Keratinocyte (primary cell): ENCODE data around the gene PARP2. TPM values are rescaled to one million over a fixed set of nuclear protein-coding genes. Genes with fewer than 3 reads are reported as not detected.

Source experiments
- DNase-seq: peaks from one replicate; pipeline ENCODE4 v3.0.0-alpha.2; 2011; ENCODE audit warnings: low read depth, missing footprints, low spot score
- FAIRE-seq: peaks from 2 replicates; lab custom pipeline; 2011; peaks lifted over from hg19 to GRCh38; lab: Jason Lieb, UNC
- H2AFZ ChIP-seq: 2 replicates; pipeline ENCODE4 v1.6.0; 2012; ENCODE audit warnings: low read length, control low read depth, inconsistent platforms; ENCODE audit not compliant: control insufficient read depth
- H3K27ac ChIP-seq: 2 replicates; pipeline ENCODE4 v1.5.1; 2011; ENCODE audit warnings: low read length; ENCODE audit not compliant: control insufficient read depth, insufficient read depth
- H3K27me3 ChIP-seq: 3 replicates; pipeline ENCODE4 v1.6.0; 2011; ENCODE audit warnings: low read length; ENCODE audit not compliant: control insufficient read depth, insufficient read depth; ENCODE audit errors: extremely low read depth
- H3K36me3 ChIP-seq, 2 experiments: 2 replicates in 1 of 2; 3 replicates in 1 of 2; pipeline ENCODE4 v1.5.1; 2011; ENCODE audit warnings: low read length in 2 of 2, mild to moderate bottlenecking in 1 of 2; ENCODE audit not compliant: control insufficient read depth in 2 of 2, insufficient read depth in 2 of 2; ENCODE audit errors: extremely low read depth in 1 of 2
- H3K4me1 ChIP-seq: 3 replicates; pipeline ENCODE4 v1.5.1; 2011; ENCODE audit warnings: low read length; ENCODE audit not compliant: control insufficient read depth, insufficient read depth; ENCODE audit errors: extremely low read depth
- H3K4me2 ChIP-seq: 3 replicates; pipeline ENCODE4 v1.6.0; 2011; ENCODE audit warnings: low read depth, low read length; ENCODE audit not compliant: control insufficient read depth, insufficient read depth; ENCODE audit errors: extremely low read depth
- H3K4me3 ChIP-seq, 3 experiments: fragments of 200-600 bp in 1 of 3; sonication (generic) in 1 of 3; 2 replicates in 2 of 3; 3 replicates in 1 of 3; pipeline ENCODE4 v1.5.1; 2011 to 2016; ENCODE audit warnings: low read length in 3 of 3, mild to moderate bottlenecking in 3 of 3, control low read depth in 2 of 3, inconsistent platforms in 1 of 3, low read depth in 1 of 3, mixed read lengths in 1 of 3, mixed run types in 1 of 3, moderate library complexity in 1 of 3; ENCODE audit not compliant: control insufficient read depth in 2 of 3, insufficient read depth in 2 of 3; ENCODE audit errors: extremely low read depth in 1 of 3
- H3K79me2 ChIP-seq: 2 replicates; pipeline ENCODE4 v1.6.0; 2012; ENCODE audit warnings: low read length; ENCODE audit not compliant: control insufficient read depth, insufficient read depth
- H3K9ac ChIP-seq: 3 replicates; pipeline ENCODE4 v1.6.0; 2011; ENCODE audit warnings: low read length; ENCODE audit not compliant: control insufficient read depth, insufficient read depth; ENCODE audit errors: extremely low read depth
- H3K9me1 ChIP-seq: 3 replicates; pipeline ENCODE4 v1.6.0; 2011; ENCODE audit warnings: low read length; ENCODE audit not compliant: control insufficient read depth, insufficient read depth; ENCODE audit errors: extremely low read depth
- H3K9me3 ChIP-seq: 2 replicates; pipeline ENCODE4 v1.5.1; 2012; ENCODE audit warnings: low read depth, low read length; ENCODE audit not compliant: control insufficient read depth
- H4K20me1 ChIP-seq: 3 replicates; pipeline ENCODE4 v1.6.0; 2011; ENCODE audit warnings: low read length; ENCODE audit not compliant: control insufficient read depth, insufficient read depth; ENCODE audit errors: extremely low read depth
- EZH2 ChIP-seq: IDR thresholded peaks from one replicate; pipeline ENCODE4 v1.6.1; 2012; ENCODE audit warnings: inconsistent platforms, mild to moderate bottlenecking, low read length, moderate library complexity
- dilution Hi-C: fragments of 300-500 bp; cut with MboI; formaldehyde crosslinking; loops from one replicate; pipeline ENCODE4 v1.7.0; 2020; ENCODE audit warnings: low sequenced_read_pairs; ENCODE audit not compliant: extremely low pct_ligation_motif_present
- polyA plus RNA-seq, 5 experiments: library from polyadenylated mRNA; depleted of rRNA in 3 of 5; stranded (reverse) in 3 of 5; stranded (forward) in 1 of 5; unstranded in 1 of 5; fragments of >200 nt; gene quantifications; 1 replicate in 1 of 5; 2 replicates in 3 of 5; 3 replicates in 1 of 5; pipeline versions ENCODE4 v1.2.1 to v1.2.3, GENCODE V29; 2011 to 2012; ENCODE audit warnings: missing spikeins in 2 of 5, low read depth in 1 of 5, low replicate concordance in 1 of 5
- TF ChIP-seq, protein P1 (sequence below), 3 experiments: IDR thresholded peaks in 1 of 3; conservative IDR thresholded peaks in 1 of 3; optimal IDR thresholded peaks in 1 of 3; 2 replicates in 2 of 3; 3 replicates in 1 of 3; pipeline versions ENCODE3 to v1.5.1; 2011; ENCODE audit warnings: low read length in 3 of 3, mild to moderate bottlenecking in 3 of 3, moderate library complexity in 2 of 3, control low read depth in 1 of 3, inconsistent platforms in 1 of 3; ENCODE audit not compliant: insufficient read depth in 2 of 3; ENCODE audit errors: extremely low read depth in 1 of 3

Gene PARP2
- polyA plus RNA-seq, 1 donor (not counting 4 experiments of a cell fraction or from before 2014, with no cell fraction given), result 24.7 TPM

DNA sequence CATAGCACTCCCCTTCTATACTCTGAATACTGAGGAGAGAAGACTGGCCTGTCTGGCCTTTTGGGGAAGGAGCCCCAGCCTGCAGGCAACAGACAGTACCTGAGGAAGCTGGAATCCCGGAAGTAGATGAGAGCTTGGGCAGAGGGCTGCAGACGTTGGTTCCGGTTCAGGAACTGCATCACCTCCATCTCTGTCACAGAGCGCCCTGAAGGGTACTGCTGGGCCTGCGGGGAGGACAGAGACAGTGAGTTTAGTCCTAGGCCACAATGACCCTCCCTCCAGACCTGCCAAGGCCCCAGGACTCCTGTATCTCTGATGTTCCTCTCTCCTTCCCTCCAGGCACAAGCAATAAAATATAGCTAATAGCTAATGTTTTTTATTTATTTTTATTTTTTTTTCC lies 41.5 kb downstream of the PARP2 start:
- H3K9ac ChIP-seq, result no peak overlapping the region
- H4K20me1 ChIP-seq, result no peaks in the 10 kb centered on the region
- no peaks in the 10 kb centered on the region for H3K79me2 ChIP-seq
- FAIRE-seq (no peak), DNase-seq (no peak)
- no peaks in the 10 kb centered on the region for H3K27me3 ChIP-seq
- no peaks in the 10 kb centered on the region for H3K9me1 ChIP-seq
- H3K9me3 ChIP-seq, result no peaks in the 10 kb centered on the region
- H3K4me2 ChIP-seq, result no peak overlapping the region
- TF ChIP-seq, protein P1, sequence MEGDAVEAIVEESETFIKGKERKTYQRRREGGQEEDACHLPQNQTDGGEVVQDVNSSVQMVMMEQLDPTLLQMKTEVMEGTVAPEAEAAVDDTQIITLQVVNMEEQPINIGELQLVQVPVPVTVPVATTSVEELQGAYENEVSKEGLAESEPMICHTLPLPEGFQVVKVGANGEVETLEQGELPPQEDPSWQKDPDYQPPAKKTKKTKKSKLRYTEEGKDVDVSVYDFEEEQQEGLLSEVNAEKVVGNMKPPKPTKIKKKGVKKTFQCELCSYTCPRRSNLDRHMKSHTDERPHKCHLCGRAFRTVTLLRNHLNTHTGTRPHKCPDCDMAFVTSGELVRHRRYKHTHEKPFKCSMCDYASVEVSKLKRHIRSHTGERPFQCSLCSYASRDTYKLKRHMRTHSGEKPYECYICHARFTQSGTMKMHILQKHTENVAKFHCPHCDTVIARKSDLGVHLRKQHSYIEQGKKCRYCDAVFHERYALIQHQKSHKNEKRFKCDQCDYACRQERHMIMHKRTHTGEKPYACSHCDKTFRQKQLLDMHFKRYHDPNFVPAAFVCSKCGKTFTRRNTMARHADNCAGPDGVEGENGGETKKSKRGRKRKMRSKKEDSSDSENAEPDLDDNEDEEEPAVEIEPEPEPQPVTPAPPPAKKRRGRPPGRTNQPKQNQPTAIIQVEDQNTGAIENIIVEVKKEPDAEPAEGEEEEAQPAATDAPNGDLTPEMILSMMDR (optimal IDR thresholded peaks at IDR 0.05 in 1 of 3, IDR thresholded peaks at IDR 0.05 in 1 of 3, conservative IDR thresholded peaks at IDR 0.05 in 1 of 3; ENCODE audit: extremely low read depth in 1 of 3, insufficient read depth in 2 of 3, low read length in 3 of 3), result no peak
- TF ChIP-seq EZH2, result no peak
- no peak overlapping the region for H3K4me3 ChIP-seq
- no peak overlapping the region for H2AFZ ChIP-seq
- peaks cover 33 to 67% of the 10 kb centered on the region in 2 experiments for H3K36me3 ChIP-seq
- dilution Hi-C loops, result no loop called here
- no peak overlapping the region for H3K27ac ChIP-seq
- no peaks in the 10 kb centered on the region for H3K4me1 ChIP-seq

DNA sequence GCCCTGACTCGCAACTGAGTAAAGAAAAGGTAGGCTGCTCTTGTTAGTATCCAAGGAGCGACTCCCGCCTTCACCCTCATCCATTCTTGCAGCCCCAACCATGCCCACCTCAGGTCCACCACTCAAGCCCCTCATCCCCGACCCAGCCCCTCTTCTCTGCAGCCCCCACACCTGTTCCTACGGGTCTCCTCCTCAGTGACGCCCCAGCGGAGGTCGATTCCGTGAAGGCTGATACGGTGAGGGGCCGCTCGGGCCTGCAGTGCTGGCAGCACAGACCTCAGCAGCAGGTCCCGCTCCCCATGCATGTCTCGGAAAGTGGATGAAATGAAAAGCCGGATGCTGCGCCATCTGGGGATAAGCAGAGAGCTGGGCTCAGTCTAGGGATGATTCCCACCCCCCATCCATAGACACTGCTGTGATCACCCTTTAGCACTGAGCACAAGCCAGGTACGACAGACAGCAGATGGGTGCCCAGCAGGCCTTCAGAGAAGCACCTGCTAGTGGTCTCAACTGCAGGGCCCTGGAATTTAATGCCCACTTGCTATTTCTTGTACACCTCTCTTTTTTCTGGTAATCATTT lies 42.9 kb downstream of the PARP2 start:
- H2AFZ ChIP-seq, result no peak overlapping the region
- TF ChIP-seq EZH2, result no peak
- TF ChIP-seq, protein P1 (optimal IDR thresholded peaks at IDR 0.05 in 1 of 3, IDR thresholded peaks at IDR 0.05 in 1 of 3, conservative IDR thresholded peaks at IDR 0.05 in 1 of 3; ENCODE audit: extremely low read depth in 1 of 3, insufficient read depth in 2 of 3, low read length in 3 of 3), result no peak
- FAIRE-seq (no peak), DNase-seq (no peak)
- no peak overlapping the region for H3K27ac ChIP-seq
- H3K79me2 ChIP-seq, result no peaks in the 10 kb centered on the region
- no peak overlapping the region for H3K4me2 ChIP-seq
- H3K9me3 ChIP-seq, result no peaks in the 10 kb centered on the region
- no peaks in the 10 kb centered on the region for H4K20me1 ChIP-seq
- H3K36me3 ChIP-seq, result peaks cover 28 to 64% of the 10 kb centered on the region in 2 experiments
- H3K4me3 ChIP-seq, result no peak overlapping the region
- dilution Hi-C loops, result no loop called here
- H3K27me3 ChIP-seq, result no peaks in the 10 kb centered on the region
- H3K9ac ChIP-seq, result no peak overlapping the region
- H3K9me1 ChIP-seq, result no peaks in the 10 kb centered on the region
- no peaks in the 10 kb centered on the region for H3K4me1 ChIP-seq
